Activated CD4-positive, alpha-beta T cell treated with anti-CD3 and anti-CD28 coated beads, Interleukin-2, amount 10 ng/mL, durations not matched to agents 24 days and 14 days (primary cell): ENCODE results near the gene NOL9. TPM values are rescaled to one million over a fixed set of nuclear protein-coding genes. Genes with fewer than 3 reads are reported as not detected.
A peak's percentile ranks its signal among the peaks of the same experiment; 100 is the strongest.

Experiments used
- DNase-seq: peaks from one replicate; pipeline ENCODE4 v3.0.0; 2022
- H3K27ac Mint-ChIP-seq: one replicate; pipeline ENCODE4 v1.8.0; 2022; ENCODE audit warnings: mild to moderate bottlenecking, mixed read lengths
- H3K27me3 Mint-ChIP-seq: one replicate; pipeline ENCODE4 v1.8.0; 2022; ENCODE audit warnings: mixed read lengths
- H3K36me3 Mint-ChIP-seq: one replicate; pipeline ENCODE4 v1.8.0; 2022; ENCODE audit warnings: low read depth, mild to moderate bottlenecking, mixed read lengths
- H3K4me1 Mint-ChIP-seq: one replicate; pipeline ENCODE4 v1.8.0; 2021; ENCODE audit warnings: mixed read lengths
- H3K4me3 Mint-ChIP-seq: one replicate; pipeline ENCODE4 v1.8.0; 2022; ENCODE audit warnings: mild to moderate bottlenecking, moderate library complexity, mixed read lengths
- H3K9me3 Mint-ChIP-seq: one replicate; pipeline ENCODE4 v1.8.0; 2021; ENCODE audit warnings: mixed read lengths
- intact Hi-C: fragments of 100-400 bp; cut with micrococcal nuclease; formaldehyde crosslinking; loops from one replicate; pipeline ENCODE4 v1.15.1; 2023
- total RNA-seq: library from RNA; stranded (reverse); gene quantifications from 2 replicates; pipeline ENCODE4 v1.2.3, GENCODE V29; 2022

Gene NOL9
- total RNA-seq, 1 donor from 2014 or later, result 59.2 TPM

- H3K4me1 Mint-ChIP-seq, result peaks cover 7% of the 10 kb centered on the region
- peaks cover 35% of the 10 kb centered on the region for H3K27me3 Mint-ChIP-seq
- no peak overlapping the region for H3K4me3 Mint-ChIP-seq
- H3K9me3 Mint-ChIP-seq, result no peaks in the 10 kb centered on the region
- no peak for DNase-seq
- intact Hi-C loops, result loop anchor here (1.0 to 5.0 kb wide), 2 partner anchors 161 to 238 kb away; no protein-coding TSS in a partner anchor
- H3K36me3 Mint-ChIP-seq, result no peaks in the 10 kb centered on the region
- H3K27ac Mint-ChIP-seq, result no peak overlapping the region
Observed at GRCh38 chr1:6485168-6486101, 68.9 kb downstream of the NOL9 start.

- H3K4me3 Mint-ChIP-seq, result no peak overlapping the region
- intact Hi-C loops, result loop anchor here (5.0 kb wide), 1 partner anchor 237 kb away; no protein-coding TSS in a partner anchor
Observed at GRCh38 chr1:6484826-6485167, 69.5 kb downstream of the NOL9 start.

GRCh38 chr1:6483761-6484117, 70.6 kb downstream of the NOL9 start:
- DNase-seq, result no peak
- intact Hi-C loops, result no loop called here
- no peak overlapping the region for H3K27ac Mint-ChIP-seq
- H3K4me1 Mint-ChIP-seq, result peaks cover 7% of the 10 kb centered on the region
- peaks cover 37% of the 10 kb centered on the region for H3K27me3 Mint-ChIP-seq
- H3K4me3 Mint-ChIP-seq, result no peak overlapping the region
- H3K36me3 Mint-ChIP-seq, result no peaks in the 10 kb centered on the region
- no peaks in the 10 kb centered on the region for H3K9me3 Mint-ChIP-seq

More at GRCh38 chr1:6484826-6485167, 69.5 kb downstream of the NOL9 start:
- H3K27ac Mint-ChIP-seq, result no peak overlapping the region
- no peak for DNase-seq
- H3K9me3 Mint-ChIP-seq, result no peaks in the 10 kb centered on the region
- H3K27me3 Mint-ChIP-seq, result peaks cover 35% of the 10 kb centered on the region
- peaks cover 7% of the 10 kb centered on the region for H3K4me1 Mint-ChIP-seq
- no peaks in the 10 kb centered on the region for H3K36me3 Mint-ChIP-seq

DNA sequence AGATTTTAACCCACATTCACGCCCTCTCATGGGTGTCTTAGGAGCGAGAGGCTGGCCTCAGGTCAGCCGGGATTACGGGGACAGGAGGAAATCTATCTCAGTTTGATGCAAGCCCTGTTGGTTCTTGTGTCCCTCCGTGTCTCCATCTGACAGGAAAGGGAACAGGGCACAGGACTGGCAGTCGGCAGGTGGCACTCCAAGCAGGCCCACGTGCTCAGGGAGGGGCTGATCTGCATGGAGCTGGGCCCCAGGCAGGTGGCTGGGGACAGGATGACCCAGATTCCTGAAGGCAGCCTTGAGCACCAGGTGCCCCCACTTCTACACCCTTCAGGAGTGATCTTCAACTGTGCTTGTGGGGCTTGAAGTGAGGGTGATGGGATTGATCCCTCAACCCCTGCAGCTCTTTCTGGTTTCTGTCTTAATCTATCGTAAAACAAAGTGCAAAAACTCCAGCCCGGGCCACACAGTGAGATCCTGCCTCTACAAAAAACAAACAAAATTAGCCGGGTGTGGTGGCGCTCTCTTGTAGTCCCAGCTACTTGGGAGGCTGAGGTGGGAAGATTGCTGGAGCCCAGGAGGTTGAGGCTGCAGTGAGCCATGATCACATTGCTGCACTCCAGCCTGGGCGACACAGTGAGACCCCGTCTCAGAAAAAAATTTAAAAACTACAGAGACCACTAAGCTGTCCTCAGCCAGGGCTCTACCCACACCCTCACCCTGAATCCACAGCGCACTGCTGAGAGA, 71.1 kb downstream of the NOL9 start:
- Mint-ChIP-seq H3K27ac (no peak overlapping the region), H3K36me3 (no peaks in the 10 kb centered on the region), H3K9me3 (no peaks in the 10 kb centered on the region), H3K4me1 (peaks cover 7% of the 10 kb centered on the region), H3K4me3 (no peak overlapping the region), H3K27me3 (peaks cover 37% of the 10 kb centered on the region)
- intact Hi-C loops, result no loop called here
- DNase-seq, result no peak

GRCh38 chr1:6481820-6482219, 72.5 kb downstream of the NOL9 start:
- no peak overlapping the region for H3K4me3 Mint-ChIP-seq
- no peaks in the 10 kb centered on the region for H3K36me3 Mint-ChIP-seq
- intact Hi-C loops, result no loop called here
- peaks cover 7% of the 10 kb centered on the region for H3K4me1 Mint-ChIP-seq
- H3K27me3 Mint-ChIP-seq, result peaks cover 35% of the 10 kb centered on the region
- H3K27ac Mint-ChIP-seq, result no peak overlapping the region
- no peak for DNase-seq
- no peaks in the 10 kb centered on the region for H3K9me3 Mint-ChIP-seq

DNA sequence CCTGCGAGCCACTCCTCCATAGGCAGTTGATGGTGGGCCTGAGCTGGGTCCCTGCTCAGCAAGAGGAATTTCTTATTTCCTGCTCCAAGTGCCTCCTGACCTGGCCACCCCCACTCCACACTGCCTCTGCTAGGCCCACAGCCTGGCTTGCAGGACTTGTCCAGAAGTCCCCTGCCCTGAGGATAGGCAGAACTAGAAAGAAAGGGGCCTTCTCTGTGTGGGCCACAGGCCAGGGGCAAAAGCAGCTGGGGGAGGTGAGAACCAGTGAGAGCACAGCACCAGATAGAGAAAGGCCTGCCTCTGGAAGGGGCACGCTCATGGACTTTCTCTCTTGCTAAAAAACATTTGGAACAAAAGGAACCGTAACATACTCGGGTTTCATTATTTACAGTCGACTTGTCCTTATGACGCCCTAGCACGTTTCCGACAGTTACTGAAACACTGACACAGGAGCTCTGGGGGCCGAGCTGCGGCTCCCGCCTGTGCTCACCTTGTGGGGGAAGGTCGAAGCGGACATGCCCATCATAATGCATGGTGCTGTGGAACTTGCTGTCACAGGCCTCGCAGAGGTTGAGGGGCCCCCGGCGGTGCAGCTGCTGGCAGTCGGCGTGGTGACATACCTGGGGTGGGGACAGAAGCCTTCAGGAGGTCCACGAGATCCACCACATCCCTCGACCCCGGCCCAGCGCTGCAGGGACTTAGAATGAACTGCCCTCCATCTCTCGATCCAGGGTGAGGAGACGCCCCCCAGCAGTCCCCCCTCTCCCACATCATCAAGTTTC, 77.1 kb downstream of the NOL9 start:
- no peak overlapping the region for H3K4me3 Mint-ChIP-seq
- no peaks in the 10 kb centered on the region for H3K9me3 Mint-ChIP-seq
- no peak overlapping the region for H3K27ac Mint-ChIP-seq
- H3K4me1 Mint-ChIP-seq, result peaks cover 6% of the 10 kb centered on the region
- peaks cover 8% of the 10 kb centered on the region for H3K27me3 Mint-ChIP-seq
- intact Hi-C loops, result no loop called here
- no peak for DNase-seq
- H3K36me3 Mint-ChIP-seq, result no peaks in the 10 kb centered on the region

GRCh38 chr1:6476483-6476882, 77.8 kb downstream of the NOL9 start:
- H3K4me3 Mint-ChIP-seq, result no peak overlapping the region
- H3K36me3 Mint-ChIP-seq, result no peaks in the 10 kb centered on the region
- no peak overlapping the region for H3K27ac Mint-ChIP-seq
- H3K4me1 Mint-ChIP-seq, result peaks cover 6% of the 10 kb centered on the region
- no peak for DNase-seq
- intact Hi-C loops, result no loop called here
- peaks cover 3% of the 10 kb centered on the region for H3K27me3 Mint-ChIP-seq
- no peaks in the 10 kb centered on the region for H3K9me3 Mint-ChIP-seq

DNA sequence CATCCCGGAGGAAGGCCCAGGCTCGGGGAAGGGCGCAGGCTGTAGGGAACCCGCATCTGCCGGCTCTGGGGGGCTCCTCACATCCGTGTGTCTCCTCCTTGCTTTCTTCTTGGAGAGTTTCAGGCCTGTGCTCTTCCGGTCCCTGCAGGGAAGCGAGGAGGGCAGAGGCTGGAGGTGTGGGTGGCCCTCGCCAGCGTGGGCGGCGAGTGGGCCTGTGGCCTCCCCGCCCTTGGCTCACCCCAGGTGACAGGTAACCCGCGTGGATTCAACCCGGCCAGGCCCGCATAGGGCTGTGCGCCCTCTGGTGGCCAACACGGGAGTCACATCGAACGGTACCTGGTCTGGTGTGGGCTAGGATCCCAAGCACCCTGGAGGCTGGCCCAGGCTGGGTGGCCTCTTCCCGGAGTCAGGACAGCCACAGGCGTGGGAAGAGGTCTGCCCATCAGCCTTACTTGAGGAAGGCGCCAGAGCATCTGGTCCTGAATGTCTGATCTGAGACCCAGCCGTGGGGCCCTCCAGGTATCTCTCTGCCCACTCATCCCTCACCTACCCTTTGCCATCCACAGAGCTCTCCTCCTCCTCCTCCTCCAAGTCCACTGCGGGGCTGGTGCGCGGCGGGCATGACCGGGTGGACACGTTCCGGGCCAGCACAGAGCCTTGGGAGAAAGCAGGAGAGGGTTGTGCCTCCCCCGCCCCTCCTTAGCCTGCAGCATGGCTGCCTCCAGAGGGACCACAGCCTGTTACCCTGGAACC, 78.8 kb downstream of the NOL9 start:
- Mint-ChIP-seq H3K27me3 (peaks cover 2% of the 10 kb centered on the region), H3K27ac (no peak overlapping the region), H3K9me3 (no peaks in the 10 kb centered on the region), H3K36me3 (no peaks in the 10 kb centered on the region), H3K4me3 (no peak overlapping the region), H3K4me1 (peaks cover 6% of the 10 kb centered on the region)
- intact Hi-C loops, result loop anchor here (1.0 kb wide), 1 partner anchor 8 kb away; no protein-coding TSS in a partner anchor
- peak; percentile 95 for DNase-seq

DNA sequence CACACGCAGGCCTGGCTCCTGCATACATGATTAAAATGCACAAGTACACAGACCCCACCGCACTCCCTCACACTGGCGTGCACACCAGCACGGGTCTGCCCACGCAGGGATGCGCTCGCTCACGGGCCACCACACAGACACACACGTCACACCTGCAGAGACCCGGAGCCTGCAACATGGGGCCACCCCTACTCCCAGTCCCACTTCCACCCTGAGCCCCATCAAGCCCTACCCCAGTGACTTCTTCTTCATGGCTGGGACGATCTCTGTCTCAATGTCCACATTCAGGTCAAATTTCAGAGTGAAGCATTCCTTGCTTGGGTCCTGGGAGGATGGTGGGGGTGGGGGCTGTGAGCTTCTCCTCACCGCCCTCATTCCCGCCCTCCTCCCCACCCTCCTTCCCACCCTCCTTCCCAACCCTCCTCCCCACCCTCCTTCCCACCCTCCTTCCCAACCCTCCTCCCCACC, 79.5 kb downstream of the NOL9 start:
- DNase-seq, result no peak
- H3K4me3 Mint-ChIP-seq, result no peak overlapping the region
- intact Hi-C loops, result loop anchor here (1.0 kb wide), 1 partner anchor 8 kb away; no protein-coding TSS in a partner anchor
- H3K9me3 Mint-ChIP-seq, result no peaks in the 10 kb centered on the region
- no peak overlapping the region for H3K27ac Mint-ChIP-seq
- H3K4me1 Mint-ChIP-seq, result peaks cover 6% of the 10 kb centered on the region
- H3K27me3 Mint-ChIP-seq, result peaks cover 2% of the 10 kb centered on the region
- H3K36me3 Mint-ChIP-seq, result no peaks in the 10 kb centered on the region

DNA sequence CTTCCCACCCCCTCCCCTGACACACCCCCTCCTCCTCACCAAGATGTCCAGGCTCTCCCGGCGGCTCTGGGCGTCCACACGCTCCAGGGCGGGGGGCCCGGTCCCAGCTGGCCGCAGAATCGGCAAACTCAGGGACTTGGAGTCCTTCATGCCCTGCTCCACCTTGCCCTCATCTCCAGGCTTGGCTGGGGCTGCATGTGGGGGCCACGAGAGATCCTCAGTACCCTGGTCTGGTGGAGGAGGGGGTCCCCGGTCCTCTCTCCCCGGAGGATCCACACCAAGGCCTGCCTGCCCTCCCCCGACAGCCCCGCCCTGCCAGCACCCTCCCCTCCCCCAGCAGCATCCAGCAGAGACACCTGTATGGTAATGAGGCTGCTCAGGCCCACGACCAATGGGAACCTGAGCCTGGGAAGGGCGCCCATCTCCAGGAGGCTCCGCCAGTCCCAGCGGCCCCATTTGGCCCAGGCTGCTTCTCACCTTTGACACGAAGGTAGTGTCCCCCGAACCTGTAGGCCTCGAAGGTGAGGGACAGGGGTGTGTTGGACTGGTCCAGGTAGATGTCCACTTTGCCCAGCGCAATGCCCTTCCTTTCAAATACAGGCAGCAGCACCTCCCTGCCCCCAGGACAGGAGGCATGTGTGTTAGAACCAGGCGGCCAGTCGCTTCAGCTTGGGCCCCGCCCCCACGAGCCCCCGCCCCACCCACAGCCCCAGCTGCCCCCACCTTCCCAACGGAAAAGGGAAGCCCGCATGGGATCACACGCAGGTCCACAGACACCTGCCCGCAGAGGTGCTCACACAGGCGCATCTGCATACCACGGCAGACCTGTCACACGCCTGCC, 80.1 kb downstream of the NOL9 start:
- DNase-seq, result no peak
- H3K4me3 Mint-ChIP-seq, result no peak overlapping the region
- H3K4me1 Mint-ChIP-seq, result peaks cover 6% of the 10 kb centered on the region
- no peaks in the 10 kb centered on the region for H3K36me3 Mint-ChIP-seq
- H3K27me3 Mint-ChIP-seq, result peaks cover 2% of the 10 kb centered on the region
- H3K27ac Mint-ChIP-seq, result no peak overlapping the region
- intact Hi-C loops, result no loop called here
- H3K9me3 Mint-ChIP-seq, result no peaks in the 10 kb centered on the region

DNA sequence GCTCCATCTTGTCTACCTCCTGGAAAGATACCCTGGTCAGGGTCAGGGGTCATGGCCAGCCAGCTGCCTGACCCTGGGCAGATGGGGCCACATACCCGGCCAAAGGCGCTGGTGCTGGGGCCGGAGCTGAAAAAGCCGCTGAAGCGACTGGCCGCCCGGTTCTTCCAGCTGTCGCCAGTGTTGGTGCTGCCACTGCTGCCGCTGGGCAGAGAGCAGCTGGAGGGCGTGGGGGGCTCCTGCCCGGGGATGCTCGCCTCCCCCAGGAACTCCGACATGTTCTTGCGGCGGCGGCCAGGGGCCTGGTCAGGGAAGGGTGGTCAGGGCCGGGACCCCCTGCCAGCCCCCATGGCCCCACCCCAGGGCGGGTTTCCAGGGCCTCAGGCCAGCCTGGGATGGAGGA, 81.2 kb downstream of the NOL9 start:
- DNase-seq, result no peak
- H3K4me3 Mint-ChIP-seq, result no peak overlapping the region
- no peaks in the 10 kb centered on the region for H3K36me3 Mint-ChIP-seq
- intact Hi-C loops, result no loop called here
- peaks cover 6% of the 10 kb centered on the region for H3K4me1 Mint-ChIP-seq
- H3K27me3 Mint-ChIP-seq, result no peaks in the 10 kb centered on the region
- H3K9me3 Mint-ChIP-seq, result no peaks in the 10 kb centered on the region
- H3K27ac Mint-ChIP-seq, result no peak overlapping the region

DNA sequence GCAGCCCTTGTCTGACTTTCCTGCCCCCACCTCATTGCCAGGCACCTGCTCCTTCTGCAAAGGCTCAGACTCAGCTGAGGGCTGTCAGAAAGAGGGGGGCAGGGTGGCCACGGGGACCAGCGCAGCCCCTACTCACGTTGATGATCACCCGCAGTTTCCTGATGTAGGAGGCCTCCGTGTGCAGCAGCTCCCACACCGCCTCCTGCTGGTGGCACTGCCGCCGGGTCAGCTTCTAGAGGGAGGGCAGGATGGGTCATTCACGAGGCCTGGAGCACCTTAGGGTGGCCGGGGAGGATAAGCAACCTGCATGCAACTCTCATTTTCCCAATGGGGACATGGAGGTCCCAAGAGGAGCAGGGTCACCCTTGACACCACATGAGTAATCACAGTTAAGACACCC, 81.9 kb downstream of the NOL9 start:
- H3K4me3 Mint-ChIP-seq, result no peak overlapping the region

More for the DNA sequence above, 81.9 kb downstream of the NOL9 start:
- intact Hi-C loops, result no loop called here
- Mint-ChIP-seq H3K27ac (no peak overlapping the region), H3K36me3 (no peaks in the 10 kb centered on the region), H3K27me3 (no peaks in the 10 kb centered on the region), H3K9me3 (no peaks in the 10 kb centered on the region), H3K4me1 (peaks cover 6% of the 10 kb centered on the region)
- peak; percentile 76 for DNase-seq
